WTC11 (cell line): ENCODE results near the gene CELSR1. TPM values are rescaled to one million over a fixed set of nuclear protein-coding genes. Genes with fewer than 3 reads are reported as not detected.

Experiments used
- ATAC-seq: fragments of 200-7000 bp; cut with Tn5 transposase; 2 replicates; pipeline ENCODE4 v1.10.0; 2021; ENCODE audit warnings: mild to moderate bottlenecking, moderate library complexity
- CTCF ChIA-PET: fragments of 300-600 bp; sonication (Branson Sonifier 250); formaldehyde crosslinking; loops from one replicate; lab custom pipeline; 2021; ENCODE audit warnings: antibody characterized with exemption; lab: Charles Lee
- POLR2A ChIA-PET: fragments of 350-600 bp; sonication (Branson Sonifier 250); formaldehyde crosslinking; loops from one replicate; lab custom pipeline; 2021; ENCODE audit warnings: antibody characterized with exemption; lab: Charles Lee
- DNase-seq: peaks from one replicate; pipeline ENCODE4 v3.0.0; 2021; ENCODE audit warnings: low spot score
- H3K27ac Mint-ChIP-seq: 2 replicates; pipeline ENCODE4 v1.8.0; 2021; ENCODE audit warnings: mixed read lengths
- H3K27me3 Mint-ChIP-seq: 2 replicates; pipeline ENCODE4 v1.8.0; 2021; ENCODE audit warnings: low read depth, mild to moderate bottlenecking, moderate library complexity, mixed read lengths
- H3K36me3 Mint-ChIP-seq: 2 replicates; pipeline ENCODE4 v1.8.0; 2021; ENCODE audit warnings: mixed read lengths
- H3K4me1 Mint-ChIP-seq: 2 replicates; pipeline ENCODE4 v1.8.0; 2022; ENCODE audit warnings: mixed read lengths
- H3K4me3 Mint-ChIP-seq: 2 replicates; pipeline ENCODE4 v1.8.0; 2021; ENCODE audit warnings: mild to moderate bottlenecking, moderate library complexity, mixed read lengths
- H3K9me3 Mint-ChIP-seq: 2 replicates; pipeline ENCODE4 v1.8.0; 2021; ENCODE audit warnings: mixed read lengths
- ARID4B ChIP-seq: sonication (generic); formaldehyde crosslinking; IDR thresholded peaks from 2 replicates; pipeline ENCODE4 v1.8.0; 2023; ENCODE audit warnings: missing genetic modification reagents, mild to moderate bottlenecking, borderline replicate concordance
- ATF2 ChIP-seq: sonication (generic); formaldehyde crosslinking; IDR thresholded peaks from 2 replicates; pipeline ENCODE4 v1.8.1; 2022; ENCODE audit warnings: low read depth, missing genetic modification reagents, borderline replicate concordance
- CREM ChIP-seq: sonication (generic); formaldehyde crosslinking; IDR thresholded peaks from 2 replicates; pipeline ENCODE4 v1.8.1; 2022; ENCODE audit warnings: mild to moderate bottlenecking, missing genetic modification reagents, moderate library complexity
- ETV6 ChIP-seq: sonication (generic); formaldehyde crosslinking; IDR thresholded peaks from 2 replicates; pipeline ENCODE4 v1.8.1; 2022; ENCODE audit warnings: mild to moderate bottlenecking, missing genetic modification reagents
- FOXP4 ChIP-seq: sonication (generic); formaldehyde crosslinking; IDR thresholded peaks from 2 replicates; pipeline ENCODE4 v1.8.0; 2022; ENCODE audit warnings: mild to moderate bottlenecking, missing genetic modification reagents
- GABPB1 ChIP-seq: sonication (generic); formaldehyde crosslinking; IDR thresholded peaks from 2 replicates; pipeline ENCODE4 v1.8.1; 2023; ENCODE audit warnings: mild to moderate bottlenecking, missing genetic modification reagents
- HMGA2 ChIP-seq: fragments of 250-450 bp; sonication (Bioruptor Pico); IDR thresholded peaks from 2 replicates; pipeline ENCODE4 v1.4.0; 2021; ENCODE audit warnings: mild to moderate bottlenecking, moderate library complexity
- IRF1 ChIP-seq: sonication (generic); formaldehyde crosslinking; IDR thresholded peaks from 2 replicates; pipeline ENCODE4 v1.8.0; 2023; ENCODE audit warnings: missing genetic modification reagents
- MXD4 ChIP-seq: fragments of 250-450 bp; sonication (Bioruptor Pico); IDR thresholded peaks from 2 replicates; pipeline ENCODE4 v1.8.0; 2021; ENCODE audit warnings: mild to moderate bottlenecking, moderate library complexity, borderline replicate concordance
- MYBL2 ChIP-seq: sonication (generic); formaldehyde crosslinking; IDR thresholded peaks from 2 replicates; pipeline ENCODE4 v1.8.1; 2023; ENCODE audit warnings: mild to moderate bottlenecking, moderate library complexity, missing genetic modification reagents
- NR2C2 ChIP-seq: sonication (generic); formaldehyde crosslinking; IDR thresholded peaks from 2 replicates; pipeline ENCODE4 v1.8.0; 2022; ENCODE audit warnings: mild to moderate bottlenecking, missing genetic modification reagents
- NR3C1 ChIP-seq: sonication (generic); formaldehyde crosslinking; conservative IDR thresholded peaks from 2 replicates; pipeline ENCODE4 v1.8.1; 2023; ENCODE audit warnings: low read depth, mild to moderate bottlenecking, missing genetic modification reagents
- PRRX2 ChIP-seq: fragments of 250-450 bp; sonication (Bioruptor Pico); IDR thresholded peaks from 2 replicates; pipeline ENCODE4 v1.8.0; 2021; ENCODE audit warnings: mild to moderate bottlenecking
- RELA ChIP-seq: sonication (generic); formaldehyde crosslinking; IDR thresholded peaks from 2 replicates; pipeline ENCODE4 v1.8.1; 2022; ENCODE audit warnings: missing genetic modification reagents, mild to moderate bottlenecking, borderline replicate concordance
- SMAD3 ChIP-seq: sonication (generic); formaldehyde crosslinking; IDR thresholded peaks from 2 replicates; pipeline ENCODE4 v1.8.0; 2022; ENCODE audit warnings: missing genetic modification reagents, mild to moderate bottlenecking, borderline replicate concordance
- TEAD1 ChIP-seq: sonication (generic); formaldehyde crosslinking; IDR thresholded peaks from 2 replicates; pipeline ENCODE4 v1.8.0; 2022; ENCODE audit warnings: mild to moderate bottlenecking, missing genetic modification reagents
- ZBTB21 ChIP-seq: sonication (generic); formaldehyde crosslinking; IDR thresholded peaks from 2 replicates; pipeline ENCODE4 v1.8.1; 2023; ENCODE audit warnings: mild to moderate bottlenecking, missing genetic modification reagents, borderline replicate concordance
- ZNF423 ChIP-seq: fragments of 250-450 bp; sonication (Bioruptor Pico); IDR thresholded peaks from 2 replicates; pipeline ENCODE4 v2.1.2; 2022; ENCODE audit warnings: mild to moderate bottlenecking, moderate library complexity
- total RNA-seq: library from RNA; stranded (reverse); gene quantifications from 3 replicates; pipeline ENCODE4 v1.2.3, GENCODE V29; 2021

The CELSR1 gene
- total RNA-seq, 1 experiment from 2014 or later: 16.8 TPM

GRCh38 chr22:46432164-46433068 lies 105.0 kb downstream of the CELSR1 start:
- ATAC-seq: no peak

GRCh38 chr22:46430961-46431838 lies 106.2 kb downstream of the CELSR1 start:
- TF ChIP-seq GABPB1: 0 out of 2 replicates have a peak, but pooled peaks have one; percentile 24
- no peak for TF ChIP-seq FOXP4 (CRISPR knock-in tag)
- no peak for TF ChIP-seq IRF1 (CRISPR knock-in tag)
- no peak for TF ChIP-seq ZNF423 (CRISPR knock-in tag)
- TF ChIP-seq ARID4B: no peak
- ChIA-PET CTCF (interaction anchor here (1.1 kb wide), 1 partner anchor 64 kb away, joined by 6 read pairs; no protein-coding TSS in a partner anchor), POLR2A (no interaction called here)
- Mint-ChIP-seq H3K4me3 (no peak overlapping the region), H3K27me3 (no peaks in the 10 kb centered on the region), H3K9me3 (peaks cover 5% of the 10 kb centered on the region), H3K27ac (no peak overlapping the region; the same call in 1 of the 2 replicates), H3K36me3 (peaks cover 9% of the 10 kb centered on the region), H3K4me1 (no peaks in the 10 kb centered on the region)
- DNase-seq: no peak
- no peak for ATAC-seq

More at GRCh38 chr22:46432164-46433068, 105.0 kb downstream of the CELSR1 start:
- TF ChIP-seq NR3C1 (no peak), MYBL2 (no peak), SMAD3 (no peak), CREM (no peak), ATF2 (no peak), ZBTB21 (CRISPR knock-in tag) (no peak), GABPB1 (no peak), TEAD1 (CRISPR knock-in tag) (no peak), ETV6 (no peak), NR2C2 (no peak), RELA (no peak), HMGA2 (CRISPR knock-in tag) (no peak), MXD4 (CRISPR knock-in tag) (no peak), PRRX2 (CRISPR knock-in tag) (no peak)
- Mint-ChIP-seq H3K36me3 (peaks cover 5% of the 10 kb centered on the region), H3K27me3 (no peaks in the 10 kb centered on the region), H3K4me3 (no peak overlapping the region), H3K4me1 (no peaks in the 10 kb centered on the region), H3K27ac (no peak overlapping the region; the same call in 1 of the 2 replicates), H3K9me3 (no peaks in the 10 kb centered on the region)
- POLR2A ChIA-PET: no interaction called here
- CTCF ChIA-PET: interaction anchor here (0.7 kb wide), 1 partner anchor 110 kb away, joined by 3 read pairs; no protein-coding TSS in a partner anchor
- DNase-seq: no peak
